ENCODE measurements around the gene FAM13A.

DNA sequence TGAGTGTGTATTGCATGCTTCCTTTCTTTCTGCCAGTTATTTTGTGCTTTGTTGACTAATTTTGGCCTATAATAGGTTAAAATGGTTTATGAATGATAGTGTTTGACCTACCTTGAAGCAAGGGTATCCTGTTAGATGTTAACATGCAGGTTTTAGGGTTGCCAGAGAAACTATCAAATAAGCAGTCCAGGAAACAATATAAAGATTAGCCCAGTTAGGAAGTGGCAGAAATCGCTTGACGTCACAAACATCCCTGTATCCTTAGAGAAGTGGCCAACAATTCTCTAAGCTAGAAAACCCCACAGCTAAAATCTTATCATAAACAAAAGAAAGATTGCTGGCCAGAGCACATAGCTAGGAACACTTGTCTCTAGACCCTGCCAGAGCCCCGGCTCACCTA, 363.2 kb downstream of the FAM13A start:
- TF ChIP-seq CTCF (IDR thresholded peaks at IDR 0.05; ENCODE audit: poor library complexity, severe bottlenecking), result no peak
- TF ChIP-seq EP300 (conservative IDR thresholded peaks at IDR 0.05; ENCODE audit: poor library complexity, severe bottlenecking), result no peak
- no peak for TF ChIP-seq POLR2AphosphoS5 (IDR thresholded peaks at IDR 0.05)
